Peyer's patch (tissue), 4 donors: ENCODE data around the gene YIPF4.

Experiments used
- POLR2A ChIP-seq, 2 donors: fragments of 450-650 bp; IDR thresholded peaks; one replicate each; pipeline ENCODE4 v1.5.1; 2017; ENCODE audit warnings: antibody characterized with exemption in 2 of 2, mild to moderate bottlenecking in 2 of 2, moderate library complexity in 2 of 2
- TF ChIP-seq, protein P1 (sequence below), 6 experiments: fragments of 450-650 bp in 4 of 6; fragments of 200-600 bp in 2 of 6; sonication (generic) in 1 of 6; IDR thresholded peaks; one replicate each; pipeline ENCODE4 v1.5.1; 2017 to 2019; ENCODE audit warnings: antibody characterized with exemption in 6 of 6, mild to moderate bottlenecking in 3 of 6, moderate library complexity in 1 of 6

DNA sequence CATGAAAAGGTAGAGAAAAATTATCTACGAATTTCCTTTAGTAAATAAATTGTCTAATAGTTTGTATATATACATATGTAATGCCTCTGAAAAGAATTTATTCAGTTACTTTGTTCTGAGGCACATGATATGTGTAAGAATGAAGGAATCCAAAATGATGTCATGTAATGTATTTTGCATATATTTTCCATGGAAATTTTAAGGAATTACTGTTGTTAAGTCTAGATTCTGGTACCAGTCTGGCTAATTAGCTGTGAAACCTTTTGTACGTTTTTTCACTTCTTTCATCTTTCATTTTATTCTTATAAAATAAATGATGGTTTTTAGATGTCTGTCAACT is 12.3 kb downstream of the YIPF4 start:
- TF ChIP-seq, protein P1, sequence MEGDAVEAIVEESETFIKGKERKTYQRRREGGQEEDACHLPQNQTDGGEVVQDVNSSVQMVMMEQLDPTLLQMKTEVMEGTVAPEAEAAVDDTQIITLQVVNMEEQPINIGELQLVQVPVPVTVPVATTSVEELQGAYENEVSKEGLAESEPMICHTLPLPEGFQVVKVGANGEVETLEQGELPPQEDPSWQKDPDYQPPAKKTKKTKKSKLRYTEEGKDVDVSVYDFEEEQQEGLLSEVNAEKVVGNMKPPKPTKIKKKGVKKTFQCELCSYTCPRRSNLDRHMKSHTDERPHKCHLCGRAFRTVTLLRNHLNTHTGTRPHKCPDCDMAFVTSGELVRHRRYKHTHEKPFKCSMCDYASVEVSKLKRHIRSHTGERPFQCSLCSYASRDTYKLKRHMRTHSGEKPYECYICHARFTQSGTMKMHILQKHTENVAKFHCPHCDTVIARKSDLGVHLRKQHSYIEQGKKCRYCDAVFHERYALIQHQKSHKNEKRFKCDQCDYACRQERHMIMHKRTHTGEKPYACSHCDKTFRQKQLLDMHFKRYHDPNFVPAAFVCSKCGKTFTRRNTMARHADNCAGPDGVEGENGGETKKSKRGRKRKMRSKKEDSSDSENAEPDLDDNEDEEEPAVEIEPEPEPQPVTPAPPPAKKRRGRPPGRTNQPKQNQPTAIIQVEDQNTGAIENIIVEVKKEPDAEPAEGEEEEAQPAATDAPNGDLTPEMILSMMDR (IDR thresholded peaks at IDR 0.05) = no peak
- no peak for TF ChIP-seq POLR2A (IDR thresholded peaks at IDR 0.05)
